HPDE6-E6E7 (cell line): Measurements from ENCODE around the gene PRSS38.

ENCODE experiments used
- DNase-seq: peaks from one replicate; pipeline ENCODE4 v3.0.0; 2011; ENCODE audit warnings: missing footprints; ENCODE audit errors: extremely low spot score

PRSS38 gene

GRCh38 chr1:227815468-227816409, at the start of gene PRSS38:
Gene PRSS38 (plus strand): TSS chr1:227815675. CDS start chr1:227815717, 42 bp downstream.
- no peak for DNase-seq

GRCh38 chr1:227766015-227766634, 49.4 kb upstream of the PRSS38 start:
- DNase-seq: no peak

- DNase-seq: no peak
Observed at GRCh38 chr1:227766653-227767277, 48.7 kb upstream of the PRSS38 start.

- DNase-seq: no peak
Observed at GRCh38 chr1:227767401-227768124, 47.9 kb upstream of the PRSS38 start.

GRCh38 chr1:227768125-227768439, 47.4 kb upstream of the PRSS38 start:
- DNase-seq: no peak

GRCh38 chr1:227768640-227769039, 46.8 kb upstream of the PRSS38 start:
- DNase-seq: no peak

GRCh38 chr1:227769047-227769935, 46.2 kb upstream of the PRSS38 start:
- no peak for DNase-seq

- no peak for DNase-seq
Observed at GRCh38 chr1:227769936-227770494, 45.5 kb upstream of the PRSS38 start.

GRCh38 chr1:227770812-227771211, 44.7 kb upstream of the PRSS38 start:
- no peak for DNase-seq

- no peak for DNase-seq
Observed at GRCh38 chr1:227771326-227771725, 44.1 kb upstream of the PRSS38 start.

- DNase-seq: no peak
Observed at GRCh38 chr1:227771771-227772170, 43.7 kb upstream of the PRSS38 start.

GRCh38 chr1:227773558-227773957, 41.9 kb upstream of the PRSS38 start:
- DNase-seq: no peak

- no peak for DNase-seq
Observed at GRCh38 chr1:227774051-227774731, 41.3 kb upstream of the PRSS38 start.

GRCh38 chr1:227774821-227775661, 40.4 kb upstream of the PRSS38 start:
- no peak for DNase-seq

- no peak for DNase-seq
Observed at GRCh38 chr1:227775841-227776240, 39.6 kb upstream of the PRSS38 start.

- no peak for DNase-seq
Observed at GRCh38 chr1:227776331-227776771, 39.1 kb upstream of the PRSS38 start.

- DNase-seq: no peak
Observed at GRCh38 chr1:227777156-227777555, 38.3 kb upstream of the PRSS38 start.

- DNase-seq: no peak
Observed at GRCh38 chr1:227777646-227778045, 37.8 kb upstream of the PRSS38 start.

GRCh38 chr1:227778401-227778947, 37.0 kb upstream of the PRSS38 start:
- DNase-seq: no peak
